H7 (cell line): ENCODE data around the gene DNM1. TPM values are rescaled to one million over a fixed set of nuclear protein-coding genes. Genes with fewer than 3 reads are reported as not detected.
"Not testable (repeated sequence)": the region's sequence is repeated elsewhere in the genome, so short reads cannot be mapped to it uniquely, and the experiment has no call there.

Experiments used
- DNase-seq: peaks from one replicate; pipeline ENCODE4 v3.0.0; 2012
- H3K27me3 ChIP-seq: 2 replicates; pipeline ENCODE4 v1.6.0; 2011; ENCODE audit warnings: mild to moderate bottlenecking, low read length; ENCODE audit not compliant: control insufficient read depth, insufficient read depth
- H3K36me3 ChIP-seq: replicated peaks from 2 replicates; pipeline ENCODE4 v1.5.1; 2011; ENCODE audit warnings: low read length; ENCODE audit not compliant: control insufficient read depth, insufficient read depth
- H3K4me3 ChIP-seq: 2 replicates; pipeline ENCODE4 v1.5.1; 2011; ENCODE audit warnings: low read depth, mild to moderate bottlenecking, control low read depth, low read length, moderate library complexity; ENCODE audit not compliant: insufficient read depth
- total RNA-seq: library from RNA; depleted of rRNA; stranded (reverse); fragments of >200 nt; shearing (Covaris generic); gene quantifications from 2 replicates; pipeline ENCODE4 v1.2.3, GENCODE V29; 2014

The DNM1 gene
- total RNA-seq, 1 experiment from 2014 or later: 16.9 TPM

GRCh38 chr9:128219831-128220230 lies 16.7 kb downstream of the DNM1 start:
- peaks cover 18% of the 10 kb centered on the region for H3K36me3 ChIP-seq
- H3K27me3 ChIP-seq: no peaks in the 10 kb centered on the region
- H3K4me3 ChIP-seq: no peak overlapping the region
- peak; percentile 20 for DNase-seq

GRCh38 chr9:128222026-128222425 lies 18.8 kb downstream of the DNM1 start:
- H3K36me3 ChIP-seq: peaks cover 18% of the 10 kb centered on the region
- H3K4me3 ChIP-seq: no peak overlapping the region
- no peaks in the 10 kb centered on the region for H3K27me3 ChIP-seq
- no peak for DNase-seq

GRCh38 chr9:128222880-128223670 lies 19.9 kb downstream of the DNM1 start:
- no peak for DNase-seq
- Histone ChIP-seq H3K4me3 (no peak overlapping the region), H3K36me3 (peaks cover 18% of the 10 kb centered on the region), H3K27me3 (no peaks in the 10 kb centered on the region)

GRCh38 chr9:128224877-128225276 lies 21.7 kb downstream of the DNM1 start:
- H3K4me3 ChIP-seq: no peak overlapping the region
- DNase-seq: no peak

DNA sequence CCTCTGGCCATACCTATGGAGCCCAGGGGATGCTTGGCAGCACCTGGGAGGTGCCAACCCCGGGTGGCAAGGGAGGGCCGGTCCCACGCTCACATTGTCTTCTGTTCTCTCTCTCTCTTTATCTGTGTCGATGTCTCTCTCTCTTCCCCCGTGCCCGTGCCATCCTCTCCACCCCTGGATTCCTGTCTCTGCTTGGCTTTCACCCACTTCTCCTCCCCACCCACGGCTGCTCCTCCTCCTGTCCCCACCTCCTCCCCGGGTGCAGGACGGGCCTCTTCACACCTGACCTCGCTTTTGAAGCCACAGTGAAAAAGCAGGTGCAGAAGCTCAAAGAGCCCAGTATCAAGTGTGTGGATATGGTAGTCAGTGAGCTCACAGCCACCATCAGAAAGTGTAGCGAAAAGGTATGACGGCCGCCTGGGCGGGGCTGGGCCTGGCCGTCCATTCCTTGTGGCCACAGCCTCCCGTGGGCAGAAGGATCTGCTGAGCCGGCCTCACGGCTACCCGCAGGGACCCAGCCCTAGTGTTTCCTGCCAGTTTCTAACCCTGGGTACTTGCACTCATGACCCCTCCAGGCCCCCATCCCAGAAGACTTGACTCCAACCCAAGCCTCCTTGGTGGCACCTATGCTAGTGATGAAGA lies 22.7 kb downstream of the DNM1 start:
- no peak for DNase-seq
- H3K27me3 ChIP-seq: no peaks in the 10 kb centered on the region
- no peak overlapping the region for H3K4me3 ChIP-seq
- peaks cover 11% of the 10 kb centered on the region for H3K36me3 ChIP-seq

More at GRCh38 chr9:128224877-128225276, 21.7 kb downstream of the DNM1 start:
- Histone ChIP-seq H3K36me3 (peaks cover 16% of the 10 kb centered on the region), H3K27me3 (no peaks in the 10 kb centered on the region)

DNA sequence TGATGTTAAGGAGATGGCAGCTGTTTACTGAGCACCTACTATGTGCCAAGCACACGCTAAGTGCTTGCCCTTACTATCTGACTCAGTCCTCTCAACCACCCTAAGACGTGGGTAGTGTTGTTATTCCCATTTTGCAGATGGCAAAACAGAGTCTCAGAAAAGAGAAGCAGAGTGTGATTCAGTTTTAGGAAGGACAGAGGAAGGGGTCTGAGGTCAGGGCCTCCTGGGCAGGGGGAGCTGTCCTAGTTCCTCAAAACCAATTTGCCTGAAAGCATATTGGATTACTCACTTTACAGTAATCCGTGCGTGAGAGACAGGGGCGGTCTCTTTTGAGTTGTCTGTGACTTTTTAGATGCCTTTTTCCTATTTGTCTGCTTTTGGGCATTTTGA lies 23.2 kb downstream of the DNM1 start:
- no peak for DNase-seq
- Histone ChIP-seq H3K27me3 (no peaks in the 10 kb centered on the region), H3K36me3 (peaks cover 9% of the 10 kb centered on the region), H3K4me3 (no peak overlapping the region)

DNA sequence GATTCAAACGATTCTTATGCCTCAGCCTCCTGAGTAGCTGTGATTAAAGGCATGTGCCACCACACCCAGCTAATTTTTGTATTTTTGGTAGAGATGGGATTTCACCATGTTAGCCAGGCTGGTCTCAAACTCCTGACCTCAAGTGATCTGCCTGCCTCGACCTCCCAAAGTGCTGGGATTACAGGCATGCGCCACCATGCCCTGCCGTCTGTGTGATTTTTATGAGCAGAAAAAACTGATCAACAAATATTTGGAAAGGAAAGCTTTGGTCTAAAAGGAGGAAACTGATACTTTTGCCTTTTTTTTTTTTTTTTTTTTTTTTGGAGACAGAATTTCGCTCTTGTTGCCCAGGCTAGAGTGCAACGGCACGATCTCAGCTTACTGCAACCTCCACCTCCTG lies 27.7 kb downstream of the DNM1 start:
- DNase-seq, H3K27me3 ChIP-seq, H3K4me3 ChIP-seq, H3K36me3 ChIP-seq: not testable (repeated sequence)

GRCh38 chr9:128231638-128232527 lies 28.7 kb downstream of the DNM1 start:
- no peak for DNase-seq
- H3K27me3 ChIP-seq: no peaks in the 10 kb centered on the region
- H3K4me3 ChIP-seq: no peak overlapping the region
- H3K36me3 ChIP-seq: peaks cover 3% of the 10 kb centered on the region

DNA sequence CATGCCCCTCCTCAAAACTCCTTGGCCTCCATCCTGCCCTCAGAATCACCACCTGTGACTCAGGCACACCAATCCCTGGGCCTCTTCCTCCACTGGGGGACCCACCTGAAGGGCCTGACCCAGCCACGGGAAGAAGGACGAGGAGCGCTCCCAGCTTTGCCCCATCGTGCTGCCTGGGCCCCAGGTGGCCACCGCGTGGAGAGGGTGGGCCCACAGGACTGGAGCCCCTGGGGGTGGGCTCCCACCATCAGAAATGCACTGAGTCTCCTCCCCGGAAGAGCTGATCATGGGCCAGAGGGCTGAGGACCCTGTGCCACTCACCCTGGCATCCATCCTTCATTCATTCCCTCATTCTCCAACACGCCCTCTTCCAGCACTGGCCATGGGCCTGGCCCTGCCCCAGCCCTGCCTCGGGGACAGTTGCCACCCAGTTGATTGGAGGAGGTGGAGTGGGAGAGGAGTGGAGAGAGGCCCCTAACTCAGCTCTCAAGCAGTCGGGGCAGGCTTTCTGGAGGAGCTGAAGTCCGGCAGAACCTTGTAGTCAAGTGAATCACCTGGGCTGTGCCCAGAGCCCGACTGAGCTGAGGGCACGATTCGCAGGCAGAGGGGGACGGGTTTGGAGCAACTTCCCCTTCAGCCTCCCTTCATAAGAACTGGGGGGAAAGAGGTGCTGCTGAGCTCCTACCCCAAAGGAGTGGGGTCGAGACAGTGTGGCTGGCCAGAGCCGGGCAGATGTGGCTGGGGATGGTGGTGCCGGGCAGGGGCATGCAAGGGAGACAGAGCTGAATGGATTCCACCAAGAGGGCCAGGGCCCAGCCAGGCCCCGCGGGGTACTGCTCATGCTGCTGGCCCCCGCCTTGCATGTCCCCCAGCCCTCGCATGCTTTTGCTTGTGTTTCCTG lies 29.6 kb downstream of the DNM1 start:
- no peak overlapping the region for H3K4me3 ChIP-seq
- H3K36me3 ChIP-seq: peaks cover 4% of the 10 kb centered on the region
- no peak for DNase-seq
- H3K27me3 ChIP-seq: no peaks in the 10 kb centered on the region

GRCh38 chr9:128233817-128234406 lies 30.7 kb downstream of the DNM1 start:
- DNase-seq: no peak
- Histone ChIP-seq H3K36me3 (peaks cover 4% of the 10 kb centered on the region), H3K27me3 (no peaks in the 10 kb centered on the region), H3K4me3 (no peak overlapping the region)

DNA sequence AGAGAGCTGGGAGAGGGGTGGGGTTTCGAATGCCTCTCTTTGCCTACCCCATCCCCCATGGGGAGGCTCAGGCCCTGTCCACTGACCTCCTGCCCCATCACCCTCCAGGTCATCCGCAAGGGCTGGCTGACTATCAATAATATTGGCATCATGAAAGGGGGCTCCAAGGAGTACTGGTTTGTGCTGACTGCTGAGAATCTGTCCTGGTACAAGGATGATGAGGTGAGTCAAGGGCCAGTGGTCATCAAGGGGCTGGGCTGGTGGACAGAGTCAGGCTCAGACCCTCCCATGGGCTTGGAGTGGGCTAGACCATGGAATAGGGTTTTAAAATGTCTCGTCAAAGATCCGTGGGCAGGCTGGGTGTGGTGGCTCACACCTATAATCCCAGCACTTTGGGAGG lies 38.9 kb downstream of the DNM1 start:
- H3K27me3 ChIP-seq: no peaks in the 10 kb centered on the region
- no peak overlapping the region for H3K4me3 ChIP-seq
- peak; percentile 27 for DNase-seq
- H3K36me3 ChIP-seq: peaks cover 4% of the 10 kb centered on the region

- H3K36me3 ChIP-seq: peaks cover 6% of the 10 kb centered on the region
- no peaks in the 10 kb centered on the region for H3K27me3 ChIP-seq
- peak; percentile 51 for DNase-seq
- no peak overlapping the region for H3K4me3 ChIP-seq
Measured at GRCh38 chr9:128242828-128243214, 39.6 kb downstream of the DNM1 start.

- no peak overlapping the region for H3K4me3 ChIP-seq
Measured at GRCh38 chr9:128243215-128244018, 40.2 kb downstream of the DNM1 start.

More at GRCh38 chr9:128243215-128244018, 40.2 kb downstream of the DNM1 start:
- peak; percentile 67 for DNase-seq
- Histone ChIP-seq H3K27me3 (no peaks in the 10 kb centered on the region), H3K36me3 (peaks cover 6% of the 10 kb centered on the region)
